GM23338 (cell line): ENCODE measurements around the gene CNNM4. TPM values are rescaled to one million over a fixed set of nuclear protein-coding genes. Genes with fewer than 3 reads are reported as not detected.

ENCODE experiments used
- ATAC-seq: fragments of 200-7000 bp; cut with Tn5 transposase; 3 replicates; pipeline ENCODE4 v1.9.1; 2020
- DNase-seq: peaks from one replicate; pipeline ENCODE4 v3.0.0-alpha.2; 2015; ENCODE audit warnings: low spot score
- H2AFZ ChIP-seq: fragments of 200-600 bp; sonication (generic); 2 replicates; pipeline ENCODE4 v1.8.0; 2016; ENCODE audit warnings: antibody characterized with exemption, mild to moderate bottlenecking, moderate library complexity
- H3F3A ChIP-seq: fragments of 200-600 bp; sonication (generic); replicated peaks from 2 replicates; pipeline ENCODE4 v1.8.0; 2017; ENCODE audit warnings: antibody characterized with exemption, mixed run types, low read depth
- H3K27ac ChIP-seq: fragments of 200-600 bp; sonication (generic); 2 replicates; pipeline ENCODE4 v1.6.1; 2016; ENCODE audit warnings: low read depth
- H3K27me3 ChIP-seq: fragments of 200-600 bp; sonication (generic); 2 replicates; pipeline ENCODE4 v1.8.0; 2016; ENCODE audit warnings: mild to moderate bottlenecking, mixed run types, moderate library complexity; ENCODE audit not compliant: insufficient read depth
- H3K36me3 ChIP-seq: fragments of 200-600 bp; sonication (generic); 2 replicates; pipeline ENCODE4 v1.8.0; 2016; ENCODE audit warnings: mild to moderate bottlenecking; ENCODE audit not compliant: insufficient read depth
- H3K4me1 ChIP-seq: fragments of 200-600 bp; sonication (generic); 2 replicates; pipeline ENCODE4 v1.8.0; 2016; ENCODE audit warnings: mild to moderate bottlenecking, moderate library complexity; ENCODE audit not compliant: insufficient read depth
- H3K4me2 ChIP-seq: fragments of 200-600 bp; sonication (generic); 2 replicates; pipeline ENCODE4 v1.7.1; 2017; ENCODE audit warnings: mixed run types
- H3K4me3 ChIP-seq: fragments of 200-600 bp; sonication (generic); 2 replicates; pipeline ENCODE4 v1.6.1; 2016; ENCODE audit warnings: mixed run types
- H3K79me2 ChIP-seq: fragments of 200-600 bp; sonication (generic); replicated peaks from 2 replicates; pipeline ENCODE4 v1.8.0; 2017; ENCODE audit warnings: mild to moderate bottlenecking; ENCODE audit not compliant: insufficient read depth
- H3K9me2 ChIP-seq: fragments of 200-600 bp; sonication (generic); 2 replicates; pipeline ENCODE4 v1.8.0; 2017; ENCODE audit not compliant: insufficient read depth
- H4K20me1 ChIP-seq: fragments of 200-600 bp; sonication (generic); replicated peaks from 2 replicates; pipeline ENCODE4 v1.8.0; 2017; ENCODE audit warnings: mild to moderate bottlenecking; ENCODE audit not compliant: insufficient read depth
- H3K27ac Mint-ChIP-seq: 2 replicates; pipeline ENCODE4 v1.8.0; 2020; ENCODE audit warnings: inconsistent platforms, mild to moderate bottlenecking, moderate library complexity, mixed read lengths
- H3K27me3 Mint-ChIP-seq: 3 replicates; pipeline ENCODE4 v1.8.0; 2022; ENCODE audit warnings: low read depth, mild to moderate bottlenecking, moderate library complexity, mixed read lengths, inconsistent platforms; ENCODE audit not compliant: insufficient read depth, poor library complexity
- H3K36me3 Mint-ChIP-seq: 3 replicates; pipeline ENCODE4 v1.8.0; 2021; ENCODE audit warnings: low read depth, mild to moderate bottlenecking, inconsistent platforms, moderate library complexity, mixed read lengths
- H3K4me1 Mint-ChIP-seq: 3 replicates; pipeline ENCODE4 v1.8.0; 2020; ENCODE audit warnings: mild to moderate bottlenecking, inconsistent platforms, mixed read lengths
- H3K4me3 Mint-ChIP-seq: 3 replicates; pipeline ENCODE4 v1.8.0; 2021; ENCODE audit warnings: moderate library complexity, mild to moderate bottlenecking, inconsistent platforms, mixed read lengths
- H3K9me3 Mint-ChIP-seq: 3 replicates; pipeline ENCODE4 v1.8.0; 2020; ENCODE audit warnings: moderate library complexity, mild to moderate bottlenecking, inconsistent platforms, mixed read lengths
- CREB1 ChIP-seq: fragments of 250-450 bp; sonication (Bioruptor Pico); IDR thresholded peaks from 2 replicates; pipeline ENCODE4 v1.5.0; 2020; ENCODE audit warnings: low read depth, mild to moderate bottlenecking, moderate library complexity
- CTCF ChIP-seq, 2 experiments: fragments of 200-600 bp in 1 of 2; sonication (generic) in 1 of 2; conservative IDR thresholded peaks; 2 replicates each; pipeline versions ENCODE4 v1.5.1 to v1.6.1; 2016 to 2017; ENCODE audit warnings: antibody characterized with exemption in 2 of 2, low read depth in 2 of 2, mild to moderate bottlenecking in 2 of 2, moderate library complexity in 1 of 2
- EZH2 ChIP-seq: fragments of 200-600 bp; sonication (generic); IDR thresholded peaks from one replicate; pipeline ENCODE4 v1.8.0; 2017; ENCODE audit warnings: antibody characterized with exemption, mild to moderate bottlenecking, low read depth; ENCODE audit not compliant: unreplicated experiment
- EZH2phosphoT487 ChIP-seq: fragments of 200-600 bp; sonication (generic); IDR thresholded peaks from one replicate; pipeline ENCODE4 v1.8.1; 2018; ENCODE audit warnings: antibody characterized with exemption; ENCODE audit not compliant: unreplicated experiment
- JUNB ChIP-seq: IDR thresholded peaks from one replicate; pipeline ENCODE4 v1.6.1; 2016; ENCODE audit warnings: antibody characterized with exemption; ENCODE audit not compliant: unreplicated experiment
- NANOG ChIP-seq: IDR thresholded peaks from 2 replicates; pipeline ENCODE4 v1.6.1; 2016; ENCODE audit warnings: antibody characterized with exemption, borderline replicate concordance
- POLR2AphosphoS5 ChIP-seq: IDR thresholded peaks from 2 replicates; pipeline ENCODE4 v1.6.1; 2016; ENCODE audit warnings: antibody characterized with exemption, low read depth
- STAT1 ChIP-seq: IDR thresholded peaks from one replicate; pipeline ENCODE4 v1.6.1; 2016; ENCODE audit warnings: antibody characterized with exemption; ENCODE audit not compliant: unreplicated experiment
- ZNF114 ChIP-seq: fragments of 250-450 bp; sonication (Bioruptor Pico); IDR thresholded peaks from 2 replicates; pipeline ENCODE4 v1.5.0; 2020; ENCODE audit warnings: mild to moderate bottlenecking, moderate library complexity
- ZNF331 ChIP-seq: fragments of 250-450 bp; sonication (Bioruptor Pico); IDR thresholded peaks from 2 replicates; pipeline ENCODE4 v1.5.0; 2020; ENCODE audit warnings: low read depth, mild to moderate bottlenecking, moderate library complexity
- polyA plus RNA-seq: library from polyadenylated mRNA; unstranded; fragments of >200 nt; fragmentation: Nextera tagmentation; extraction: Ambion mirVana; gene quantifications from 2 replicates; pipeline ENCODE4 v1.2.1, GENCODE V29; 2016
- total RNA-seq: library from RNA; depleted of rRNA; stranded (reverse); fragments of >200 nt; shearing (Covaris generic); gene quantifications from 2 replicates; pipeline ENCODE4 v1.2.3, GENCODE V29; 2014
- TF ChIP-seq, protein P1 (sequence below): IDR thresholded peaks from one replicate; pipeline ENCODE4 v1.6.1; 2018; ENCODE audit warnings: antibody characterized with exemption; ENCODE audit not compliant: unreplicated experiment
- TF ChIP-seq, protein P2 (sequence below): IDR thresholded peaks from 2 replicates; pipeline ENCODE4 v1.6.1; 2016; ENCODE audit warnings: antibody characterized with exemption

CNNM4 gene
- total and polyA plus RNA-seq, 2 experiments from 2014 or later = 2.9 to 12.9 TPM

- TF ChIP-seq STAT1 (no peak), ZNF331 (CRISPR knock-in tag) (no peak), JUNB (no peak), CTCF (conservative IDR thresholded peaks at IDR 0.05; ENCODE audit: low read depth in 2 of 2) (no peak), EZH2 (no peak), CREB1 (CRISPR knock-in tag) (no peak), POLR2AphosphoS5 (no peak), NANOG (no peak)
- TF ChIP-seq, protein P1, sequence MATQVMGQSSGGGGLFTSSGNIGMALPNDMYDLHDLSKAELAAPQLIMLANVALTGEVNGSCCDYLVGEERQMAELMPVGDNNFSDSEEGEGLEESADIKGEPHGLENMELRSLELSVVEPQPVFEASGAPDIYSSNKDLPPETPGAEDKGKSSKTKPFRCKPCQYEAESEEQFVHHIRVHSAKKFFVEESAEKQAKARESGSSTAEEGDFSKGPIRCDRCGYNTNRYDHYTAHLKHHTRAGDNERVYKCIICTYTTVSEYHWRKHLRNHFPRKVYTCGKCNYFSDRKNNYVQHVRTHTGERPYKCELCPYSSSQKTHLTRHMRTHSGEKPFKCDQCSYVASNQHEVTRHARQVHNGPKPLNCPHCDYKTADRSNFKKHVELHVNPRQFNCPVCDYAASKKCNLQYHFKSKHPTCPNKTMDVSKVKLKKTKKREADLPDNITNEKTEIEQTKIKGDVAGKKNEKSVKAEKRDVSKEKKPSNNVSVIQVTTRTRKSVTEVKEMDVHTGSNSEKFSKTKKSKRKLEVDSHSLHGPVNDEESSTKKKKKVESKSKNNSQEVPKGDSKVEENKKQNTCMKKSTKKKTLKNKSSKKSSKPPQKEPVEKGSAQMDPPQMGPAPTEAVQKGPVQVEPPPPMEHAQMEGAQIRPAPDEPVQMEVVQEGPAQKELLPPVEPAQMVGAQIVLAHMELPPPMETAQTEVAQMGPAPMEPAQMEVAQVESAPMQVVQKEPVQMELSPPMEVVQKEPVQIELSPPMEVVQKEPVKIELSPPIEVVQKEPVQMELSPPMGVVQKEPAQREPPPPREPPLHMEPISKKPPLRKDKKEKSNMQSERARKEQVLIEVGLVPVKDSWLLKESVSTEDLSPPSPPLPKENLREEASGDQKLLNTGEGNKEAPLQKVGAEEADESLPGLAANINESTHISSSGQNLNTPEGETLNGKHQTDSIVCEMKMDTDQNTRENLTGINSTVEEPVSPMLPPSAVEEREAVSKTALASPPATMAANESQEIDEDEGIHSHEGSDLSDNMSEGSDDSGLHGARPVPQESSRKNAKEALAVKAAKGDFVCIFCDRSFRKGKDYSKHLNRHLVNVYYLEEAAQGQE = no peak
- TF ChIP-seq, protein P2, sequence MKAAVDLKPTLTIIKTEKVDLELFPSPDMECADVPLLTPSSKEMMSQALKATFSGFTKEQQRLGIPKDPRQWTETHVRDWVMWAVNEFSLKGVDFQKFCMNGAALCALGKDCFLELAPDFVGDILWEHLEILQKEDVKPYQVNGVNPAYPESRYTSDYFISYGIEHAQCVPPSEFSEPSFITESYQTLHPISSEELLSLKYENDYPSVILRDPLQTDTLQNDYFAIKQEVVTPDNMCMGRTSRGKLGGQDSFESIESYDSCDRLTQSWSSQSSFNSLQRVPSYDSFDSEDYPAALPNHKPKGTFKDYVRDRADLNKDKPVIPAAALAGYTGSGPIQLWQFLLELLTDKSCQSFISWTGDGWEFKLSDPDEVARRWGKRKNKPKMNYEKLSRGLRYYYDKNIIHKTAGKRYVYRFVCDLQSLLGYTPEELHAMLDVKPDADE = no peak
These were observed 76.9 kb downstream of the CNNM4 start (continued) for GRCh38 chr2:96837575-96837974.

- H3K27me3 Mint-ChIP-seq = peaks cover 19% of the 10 kb centered on the region
- H3K36me3 Mint-ChIP-seq = peaks cover 25% of the 10 kb centered on the region
- Histone ChIP-seq H3K4me3 (no peak overlapping the region), H3K9me2 (no peaks in the 10 kb centered on the region), H3K27me3 (no peaks in the 10 kb centered on the region), H3F3A (0 out of 2 replicates have a peak, but pooled peaks cover 2% of the 10 kb centered on the region), H2AFZ (no peak overlapping the region), H3K4me1 (peaks cover 7% of the 10 kb centered on the region), H3K36me3 (peaks cover 9% of the 10 kb centered on the region; the same call in 1 of the 2 replicates), H4K20me1 (peaks cover 7% of the 10 kb centered on the region; the same call in 1 of the 2 replicates), H3K79me2 (no peaks in the 10 kb centered on the region), H3K4me2 (peak overlapping the region; percentile 51; the same call in 1 of the 2 replicates), H3K27ac (no peak overlapping the region)
- no peak overlapping the region for H3K27ac Mint-ChIP-seq
- ATAC-seq (no peak), DNase-seq (no peak)
- H3K9me3 Mint-ChIP-seq = no peaks in the 10 kb centered on the region; the same call in 2 of the 3 replicates
- peaks cover 4% of the 10 kb centered on the region for H3K4me1 Mint-ChIP-seq
- H3K4me3 Mint-ChIP-seq = no peak overlapping the region
- TF ChIP-seq EZH2phosphoT487 = no peak
- no peak for TF ChIP-seq EZH2
- TF ChIP-seq STAT1 = no peak
- no peak for TF ChIP-seq ZNF114 (CRISPR knock-in tag)
- TF ChIP-seq POLR2AphosphoS5 = no peak
- no peak for TF ChIP-seq CTCF (conservative IDR thresholded peaks at IDR 0.05; ENCODE audit: low read depth in 2 of 2)
- TF ChIP-seq JUNB = no peak
- TF ChIP-seq, protein P1 = no peak
- TF ChIP-seq ZNF331 (CRISPR knock-in tag) = no peak
- no peak for TF ChIP-seq NANOG
These were observed 77.9 kb downstream of the CNNM4 start for GRCh38 chr2:96838345-96839292.
